Epithelial cell of umbilical artery (primary cell): ENCODE results near the gene GPATCH1. TPM values are rescaled to one million over a fixed set of nuclear protein-coding genes. Genes with fewer than 3 reads are reported as not detected.

Experiments
- total RNA-seq: library from RNA; depleted of rRNA; stranded (reverse); fragments of >200 nt; gene quantifications from 2 replicates; pipeline ENCODE4 v1.2.3, GENCODE V29; 2014

Gene GPATCH1
- 5.0 and 5.5 TPM in 2 replicates for total RNA-seq

DNA sequence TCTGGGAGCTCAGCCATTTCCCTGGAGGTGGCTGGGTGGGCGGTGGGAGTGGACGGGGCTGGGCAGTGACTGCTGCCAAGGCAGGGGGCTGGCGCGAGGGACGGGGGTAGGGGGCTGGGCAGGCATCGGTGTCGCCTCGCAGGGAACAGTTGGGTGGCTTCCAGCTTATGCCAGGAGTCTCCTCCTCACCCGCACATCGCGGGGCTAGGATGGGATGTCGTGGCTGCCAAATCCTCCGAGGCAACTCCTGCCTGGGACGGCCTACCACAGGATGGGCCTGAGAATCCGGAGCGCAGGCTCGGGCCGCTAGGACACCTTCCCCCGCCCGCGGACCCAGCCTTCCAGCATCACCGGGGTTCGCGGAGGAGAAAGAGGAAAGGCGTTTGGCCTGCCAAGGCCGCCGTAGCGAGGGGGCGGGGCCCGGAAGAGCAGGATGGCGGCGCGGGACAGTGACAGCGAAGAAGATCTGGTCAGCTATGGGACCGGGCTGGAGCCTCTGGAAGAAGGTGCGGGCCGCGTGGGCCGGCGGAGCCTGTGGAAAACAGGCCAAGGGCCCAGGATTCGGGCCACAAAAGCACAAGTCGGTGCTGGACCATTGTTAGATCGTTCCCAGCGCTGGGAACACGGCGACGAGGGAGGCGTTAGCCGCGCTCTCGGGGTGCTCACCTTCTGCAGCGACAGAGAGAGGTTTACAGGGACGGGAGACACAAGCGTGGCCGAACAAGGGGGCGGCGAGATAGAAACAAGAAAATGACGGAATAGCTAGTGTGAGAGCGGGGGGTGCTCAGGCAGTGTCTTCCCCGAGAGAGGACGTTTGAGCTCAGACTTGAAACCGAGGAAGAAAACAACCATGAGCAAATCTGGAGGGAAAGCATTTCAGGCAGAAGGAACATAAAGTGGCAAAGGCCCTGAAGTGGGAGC lies at the start of gene GPATCH1:
GPATCH1 (plus strand) TSS at position 421 of the 921 bp plus-strand sequence; CDS start at position 434, 13 bp downstream.

DNA sequence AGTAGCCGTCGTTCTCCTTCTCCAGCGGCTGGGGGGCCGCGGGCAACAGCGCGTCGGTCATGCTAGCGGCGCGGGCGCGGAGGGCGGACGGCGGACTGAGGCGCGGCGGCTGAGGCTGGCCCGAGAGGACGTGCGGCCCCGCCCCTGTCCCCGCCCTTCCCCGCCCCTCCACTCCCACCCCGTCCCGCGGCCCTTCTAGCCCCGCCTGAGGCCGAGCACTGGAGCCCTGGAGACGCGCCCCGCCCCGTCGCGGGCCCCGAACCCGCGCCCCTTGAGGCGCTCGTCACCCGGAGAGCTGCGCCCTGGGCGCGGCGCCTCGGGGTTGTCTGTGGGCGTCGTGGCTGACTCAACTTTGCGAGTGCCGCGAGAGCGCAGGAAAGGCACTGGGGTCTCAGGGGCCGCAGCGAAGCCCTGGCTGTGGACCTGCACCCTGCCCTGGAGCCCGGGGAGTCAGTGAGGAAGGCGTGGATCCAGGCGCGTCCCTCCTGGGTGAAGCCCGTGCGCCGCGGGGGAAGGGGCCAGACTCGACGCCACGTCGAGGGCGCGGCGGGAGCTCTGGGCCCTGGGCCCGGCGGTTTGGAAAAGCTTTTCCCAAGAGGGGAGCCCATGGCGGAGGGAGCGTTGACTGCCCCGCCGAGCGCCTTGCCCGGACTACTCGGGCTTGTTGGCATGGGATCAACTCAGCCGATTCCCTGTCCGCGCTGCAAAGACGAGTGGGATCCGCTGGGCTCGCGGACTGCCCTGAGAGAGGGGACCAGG lies 16.0 kb upstream of the GPATCH1 start, which contains the start of gene RHPN2:
RHPN2 (minus strand) TSS at position 97 of the 759 bp plus-strand sequence; CDS start at position 61, 36 bp downstream.

GRCh38 chr19:33132021-33132420 lies 51.0 kb downstream of the GPATCH1 start, which contains the start of gene WDR88:
Gene WDR88 (plus strand): TSS chr19:33132114. CDS start chr19:33132170, 56 bp downstream.

Other genes starting within 250 kb of the GPATCH1 start
- gene SLC7A9, start 211.4 kb upstream of the GPATCH1 start, total RNA-seq = not detected in 2 replicates
- 9.1 and 11.1 TPM in 2 replicates for gene CEP89, start 109.2 kb upstream of the GPATCH1 start, total RNA-seq
- gene FAAP24, start 108.9 kb upstream of the GPATCH1 start, total RNA-seq = 2.3 and 2.7 TPM in 2 replicates
- gene RHPN2, start 16.3 kb upstream of the GPATCH1 start, total RNA-seq = 2.1 and 2.3 TPM in 2 replicates
- gene WDR88, start 50.9 kb downstream of the GPATCH1 start, total RNA-seq = not detected in 2 replicates
- gene LRP3, start 113.1 kb downstream of the GPATCH1 start, total RNA-seq = 11.6 and 14.6 TPM in 2 replicates
- gene SLC7A10, start 144.7 kb downstream of the GPATCH1 start, total RNA-seq = not detected in 2 replicates
- gene CEBPA, start 221.4 kb downstream of the GPATCH1 start, total RNA-seq = under 0.01 and 0.32 TPM in 2 replicates